Gastroesophageal sphincter (tissue), 4 donors: Measurements from ENCODE around the gene ULK1. TPM values are rescaled to one million over a fixed set of nuclear protein-coding genes. Genes with fewer than 3 reads are reported as not detected.

Source experiments
- ATAC-seq: fragments of 150-250 bp; one replicate; pipeline ENCODE4 v1.9.1; 2016; ENCODE audit warnings: mild to moderate bottlenecking, moderate library complexity
- H3K27ac ChIP-seq, 4 donors: fragments of 200-600 bp; sonication (generic) in 3 of 4; 1 replicate in 3 of 4; 2 replicates in 1 of 4; pipeline ENCODE4 v1.5.1; 2016 to 2019
- H3K27me3 ChIP-seq: fragments of 200-600 bp; sonication (generic); one replicate; pipeline ENCODE4 v1.5.1; 2019
- H3K36me3 ChIP-seq, 2 donors: fragments of 200-600 bp; sonication (generic); one replicate each; pipeline ENCODE4 v1.5.1; 2019; ENCODE audit warnings: control low read depth in 1 of 2
- H3K4me1 ChIP-seq, 3 donors: fragments of 200-600 bp; sonication (generic); 1 replicate in 2 of 3; 2 replicates in 1 of 3; pipeline ENCODE4 v1.5.1; 2016 to 2019; ENCODE audit warnings: control low read depth in 2 of 3
- H3K4me3 ChIP-seq, 2 donors: fragments of 200-600 bp; sonication (generic); one replicate each; pipeline ENCODE4 v1.5.1; 2019; ENCODE audit warnings: mild to moderate bottlenecking in 1 of 2, moderate library complexity in 1 of 2
- H3K9me3 ChIP-seq, 3 donors: fragments of 200-600 bp; sonication (generic); one replicate each; pipeline ENCODE4 v1.5.1; 2017 to 2019; ENCODE audit warnings: control low read depth in 2 of 3
- EP300 ChIP-seq: sonication (generic); formaldehyde crosslinking; IDR thresholded peaks from one replicate; pipeline ENCODE4 v1.6.1; 2017; ENCODE audit warnings: antibody characterized with exemption, mild to moderate bottlenecking
- POLR2A ChIP-seq, 2 donors: fragments of 450-650 bp; IDR thresholded peaks; one replicate each; pipeline ENCODE4 v1.6.1; 2017; ENCODE audit warnings: antibody characterized with exemption in 2 of 2, mild to moderate bottlenecking in 2 of 2, moderate library complexity in 1 of 2
- POLR2AphosphoS5 ChIP-seq: sonication (generic); formaldehyde crosslinking; IDR thresholded peaks from one replicate; pipeline ENCODE4 v1.6.1; 2017; ENCODE audit warnings: antibody characterized with exemption
- WGBS, 2 donors: methylation state at CpG; one replicate each; pipeline ENCODE4 v1.1.5; 2018; ENCODE audit warnings: low coverage in 1 of 2; 5-methylcytosine and 5-hydroxymethylcytosine counted together
- total RNA-seq, 4 donors: library from RNA; depleted of rRNA; stranded (reverse); fragments of >200 nt; gene quantifications; one replicate each; pipeline ENCODE4 v1.1.0, GENCODE V29; 2016
- TF ChIP-seq, protein P1 (sequence below), 4 experiments: fragments of 200-600 bp in 2 of 4; fragments of 450-650 bp in 2 of 4; sonication (generic) in 1 of 4; IDR thresholded peaks; one replicate each; pipeline ENCODE4 v1.5.1; 2017 to 2019; ENCODE audit warnings: antibody characterized with exemption in 4 of 4, mild to moderate bottlenecking in 2 of 4, moderate library complexity in 2 of 4

The ULK1 gene
- total RNA-seq, 4 donors from 2014 or later = 10.0 to 34.2 (median 21.8) TPM

DNA sequence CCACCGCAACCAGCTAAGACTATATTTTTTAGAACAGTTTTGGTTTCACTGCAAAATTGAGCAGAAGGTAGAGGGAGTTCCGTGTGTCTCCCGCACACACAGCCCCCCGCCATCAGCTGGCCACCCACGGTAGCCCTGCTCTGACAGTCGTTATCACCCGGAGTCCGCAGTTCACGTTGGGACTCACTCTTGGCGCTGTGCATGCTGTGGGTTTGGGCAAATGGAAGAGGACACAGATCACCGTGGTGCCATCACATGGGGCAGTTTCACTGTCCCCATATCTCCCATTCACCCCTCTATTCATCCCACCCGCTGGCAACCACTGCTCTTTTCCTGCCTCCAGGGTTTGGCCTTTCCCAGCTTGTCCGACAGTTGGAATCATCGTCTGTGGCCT, 31.8 kb upstream of the ULK1 start:
- no peaks in the 10 kb centered on the region for H3K36me3 ChIP-seq
- peaks cover 8% of the 10 kb centered on the region for H3K27me3 ChIP-seq
- no peak overlapping the region for H3K4me3 ChIP-seq
- H3K27ac ChIP-seq = no peak overlapping the region
- no peaks in the 10 kb centered on the region for H3K9me3 ChIP-seq
- no peak for ATAC-seq
- 71 to 73% methylated on average over 7 to 11 of the region's 14 CpGs for WGBS, 2 donors
- TF ChIP-seq POLR2A (IDR thresholded peaks at IDR 0.05) = no peak
- TF ChIP-seq POLR2AphosphoS5 = no peak
- no peak for TF ChIP-seq EP300
- peaks cover 0 to 7% (median 0%) of the 10 kb centered on the region in 3 donors for H3K4me1 ChIP-seq

DNA sequence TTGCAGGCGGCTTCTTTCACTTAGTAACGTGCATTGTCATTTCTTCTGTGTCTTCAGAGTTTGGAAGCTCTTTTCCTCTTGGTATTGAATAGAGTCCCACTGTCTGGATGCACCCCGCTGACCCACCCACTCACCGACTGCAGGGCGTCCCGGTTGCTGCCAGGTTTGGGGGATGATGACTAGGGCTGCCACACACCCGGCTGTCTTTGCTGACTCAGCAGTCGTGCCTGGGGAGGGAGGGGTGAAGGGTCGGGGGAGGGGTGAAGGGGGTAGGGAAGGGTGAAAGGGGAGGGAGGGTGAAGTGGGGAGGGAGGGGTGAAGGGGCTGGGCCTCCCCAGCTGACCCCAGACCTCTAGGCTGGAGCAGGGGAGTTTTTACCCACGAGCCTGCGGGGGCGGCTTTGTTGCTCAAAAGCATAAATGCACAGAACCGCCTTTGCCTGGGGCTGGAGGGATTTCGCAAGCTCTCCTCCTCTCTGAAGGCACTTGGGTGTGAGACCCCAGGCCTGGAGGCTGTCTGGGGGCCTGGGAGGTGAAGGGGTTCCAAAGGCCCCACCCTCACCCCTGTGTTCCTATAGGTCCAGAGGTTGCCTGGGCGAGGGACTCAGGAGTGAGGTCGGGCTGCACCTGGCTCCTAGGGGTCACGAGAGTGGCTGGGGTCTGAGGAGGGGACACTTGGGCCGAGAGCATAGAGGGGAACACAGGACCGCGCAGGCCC, 31.3 kb upstream of the ULK1 start:
- H3K36me3 ChIP-seq = no peaks in the 10 kb centered on the region
- no peaks in the 10 kb centered on the region for H3K9me3 ChIP-seq
- ATAC-seq = no peak
- peaks cover 8% of the 10 kb centered on the region for H3K27me3 ChIP-seq
- H3K4me1 ChIP-seq = peaks cover 0 to 7% (median 0%) of the 10 kb centered on the region in 3 donors
- H3K27ac ChIP-seq = no peak overlapping the region
- WGBS, 2 donors = 62 to 67% methylated on average over 4 to 7 of the region's 20 CpGs
- TF ChIP-seq POLR2AphosphoS5 (no peak), POLR2A (IDR thresholded peaks at IDR 0.05) (no peak), EP300 (no peak)
- TF ChIP-seq, protein P1, sequence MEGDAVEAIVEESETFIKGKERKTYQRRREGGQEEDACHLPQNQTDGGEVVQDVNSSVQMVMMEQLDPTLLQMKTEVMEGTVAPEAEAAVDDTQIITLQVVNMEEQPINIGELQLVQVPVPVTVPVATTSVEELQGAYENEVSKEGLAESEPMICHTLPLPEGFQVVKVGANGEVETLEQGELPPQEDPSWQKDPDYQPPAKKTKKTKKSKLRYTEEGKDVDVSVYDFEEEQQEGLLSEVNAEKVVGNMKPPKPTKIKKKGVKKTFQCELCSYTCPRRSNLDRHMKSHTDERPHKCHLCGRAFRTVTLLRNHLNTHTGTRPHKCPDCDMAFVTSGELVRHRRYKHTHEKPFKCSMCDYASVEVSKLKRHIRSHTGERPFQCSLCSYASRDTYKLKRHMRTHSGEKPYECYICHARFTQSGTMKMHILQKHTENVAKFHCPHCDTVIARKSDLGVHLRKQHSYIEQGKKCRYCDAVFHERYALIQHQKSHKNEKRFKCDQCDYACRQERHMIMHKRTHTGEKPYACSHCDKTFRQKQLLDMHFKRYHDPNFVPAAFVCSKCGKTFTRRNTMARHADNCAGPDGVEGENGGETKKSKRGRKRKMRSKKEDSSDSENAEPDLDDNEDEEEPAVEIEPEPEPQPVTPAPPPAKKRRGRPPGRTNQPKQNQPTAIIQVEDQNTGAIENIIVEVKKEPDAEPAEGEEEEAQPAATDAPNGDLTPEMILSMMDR (IDR thresholded peaks at IDR 0.05) = no peak
- H3K4me3 ChIP-seq = no peak overlapping the region

DNA sequence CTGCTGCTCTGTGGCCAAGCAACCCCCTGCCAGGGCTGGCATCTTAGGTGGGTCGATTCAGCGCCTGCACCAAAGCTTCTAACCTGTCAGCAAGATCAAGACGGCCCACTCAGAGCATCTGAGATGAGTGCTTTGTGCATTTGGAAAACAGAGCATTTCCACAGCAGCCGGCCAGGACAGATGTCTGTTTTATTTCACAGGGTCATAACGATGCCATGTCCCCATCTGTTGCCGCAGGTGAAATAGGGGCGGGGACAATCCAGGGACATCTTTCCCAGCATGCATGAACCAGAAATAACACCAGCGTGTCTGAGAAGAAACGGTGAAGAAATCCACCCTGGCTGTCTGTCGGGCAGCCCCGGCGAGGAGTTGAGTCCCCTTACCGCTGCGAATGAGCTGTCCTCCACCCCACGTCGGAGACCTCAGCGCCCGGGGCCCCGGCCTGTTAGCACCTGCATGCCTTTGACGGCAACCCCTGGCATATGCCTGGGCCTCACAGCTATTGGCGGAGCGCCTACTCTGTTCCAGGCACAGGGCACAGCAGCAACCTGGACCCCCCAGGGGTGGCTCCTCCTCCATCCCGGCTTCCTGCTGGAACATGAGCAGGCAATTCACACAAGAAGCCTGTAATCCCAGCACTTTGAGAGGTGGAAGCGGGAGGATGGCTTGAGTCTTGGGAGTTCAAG, 30.6 kb upstream of the ULK1 start:
- TF ChIP-seq POLR2AphosphoS5 (no peak), POLR2A (IDR thresholded peaks at IDR 0.05) (no peak), EP300 (no peak)
- TF ChIP-seq, protein P1 (IDR thresholded peaks at IDR 0.05) = no peak
- H3K9me3 ChIP-seq = no peaks in the 10 kb centered on the region
- no peak overlapping the region for H3K27ac ChIP-seq
- no peak for ATAC-seq
- peaks cover 8% of the 10 kb centered on the region for H3K27me3 ChIP-seq
- H3K36me3 ChIP-seq = no peaks in the 10 kb centered on the region
- H3K4me1 ChIP-seq = peaks cover 0 to 7% (median 0%) of the 10 kb centered on the region in 3 donors
- no peak overlapping the region for H3K4me3 ChIP-seq
- WGBS, 2 donors = 32 to 54% methylated on average over 3 to 5 of the region's 24 CpGs

DNA sequence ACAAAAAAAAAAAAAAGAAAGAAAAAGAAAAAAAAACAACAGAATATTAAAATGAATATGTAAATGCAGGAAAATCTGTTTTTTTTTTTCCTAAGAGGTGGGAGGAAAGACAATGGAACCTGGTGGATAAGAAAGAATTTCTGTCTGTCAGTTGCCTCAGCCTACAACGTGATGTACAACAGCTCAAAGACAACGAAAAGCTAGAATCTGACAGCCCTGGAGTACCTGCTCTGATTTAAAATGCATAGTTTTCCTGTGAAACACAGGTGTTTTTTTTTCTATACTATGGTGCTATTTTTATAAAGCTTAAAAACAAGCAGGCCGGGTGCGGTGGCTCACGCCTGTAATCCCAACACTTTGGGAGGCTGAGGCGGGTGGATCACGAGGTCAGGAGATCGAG, 30.0 kb upstream of the ULK1 start:
- H3K27ac ChIP-seq = no peak overlapping the region
- H3K27me3 ChIP-seq = peaks cover 8% of the 10 kb centered on the region
- TF ChIP-seq, protein P1 (IDR thresholded peaks at IDR 0.05) = no peak
- TF ChIP-seq EP300 (no peak), POLR2A (IDR thresholded peaks at IDR 0.05) (no peak), POLR2AphosphoS5 (no peak)
- no peak for ATAC-seq
- no peaks in the 10 kb centered on the region for H3K9me3 ChIP-seq
- 60 to 91% methylated on average over 1 to 8 of the region's 8 CpGs for whole genome bisulfite sequencing, 2 donors
- H3K4me1 ChIP-seq = peaks cover 0 to 7% (median 0%) of the 10 kb centered on the region in 3 donors
- H3K4me3 ChIP-seq = no peak overlapping the region
- no peaks in the 10 kb centered on the region for H3K36me3 ChIP-seq

DNA sequence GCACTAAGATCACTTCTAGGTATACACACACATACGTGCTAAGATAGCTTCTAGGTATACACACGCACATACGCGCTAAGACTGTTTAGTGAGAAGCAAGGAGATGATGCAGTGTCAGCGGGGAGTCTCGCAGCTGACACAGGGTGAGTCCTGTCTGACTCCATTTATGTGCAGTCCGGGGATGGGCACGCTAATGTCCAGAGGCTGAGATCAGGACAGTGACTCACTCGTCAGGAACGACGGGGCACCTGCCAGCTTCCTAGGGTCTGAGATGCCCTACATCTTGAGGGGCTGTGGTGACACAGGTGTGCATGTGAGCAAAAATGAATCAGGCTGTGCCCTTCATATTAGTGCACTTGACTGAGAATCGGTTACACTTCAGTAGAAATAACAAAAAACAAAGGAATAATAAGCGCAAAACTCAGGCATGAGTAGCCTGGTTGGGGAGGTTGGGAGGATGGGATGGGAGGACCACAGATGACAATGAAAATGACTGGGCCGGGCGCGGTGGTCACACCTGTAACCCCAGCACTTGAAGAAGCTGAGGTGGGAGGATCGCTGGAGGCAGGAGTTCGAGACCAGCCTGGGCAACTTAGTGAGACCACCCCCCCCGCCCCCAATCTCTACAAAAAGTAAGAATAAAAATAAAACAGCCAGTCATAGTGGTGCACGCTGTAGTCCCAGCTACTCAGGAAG, 29.1 kb upstream of the ULK1 start:
- Histone ChIP-seq H3K27ac (no peak overlapping the region), H3K4me3 (no peak overlapping the region), H3K36me3 (no peaks in the 10 kb centered on the region), H3K9me3 (no peaks in the 10 kb centered on the region), H3K27me3 (peaks cover 8% of the 10 kb centered on the region), H3K4me1 (peaks cover 0 to 7% (median 0%) of the 10 kb centered on the region in 3 donors)
- 81 to 86% methylated on average over 13 to 17 of the region's 20 CpGs for WGBS, 2 donors
- no peak for ATAC-seq
- TF ChIP-seq EP300 = no peak
- TF ChIP-seq, protein P1 (IDR thresholded peaks at IDR 0.05) = no peak
- TF ChIP-seq POLR2A (IDR thresholded peaks at IDR 0.05) = no peak
- no peak for TF ChIP-seq POLR2AphosphoS5
